Measurements from ENCODE around the gene TIMM22.

DNA sequence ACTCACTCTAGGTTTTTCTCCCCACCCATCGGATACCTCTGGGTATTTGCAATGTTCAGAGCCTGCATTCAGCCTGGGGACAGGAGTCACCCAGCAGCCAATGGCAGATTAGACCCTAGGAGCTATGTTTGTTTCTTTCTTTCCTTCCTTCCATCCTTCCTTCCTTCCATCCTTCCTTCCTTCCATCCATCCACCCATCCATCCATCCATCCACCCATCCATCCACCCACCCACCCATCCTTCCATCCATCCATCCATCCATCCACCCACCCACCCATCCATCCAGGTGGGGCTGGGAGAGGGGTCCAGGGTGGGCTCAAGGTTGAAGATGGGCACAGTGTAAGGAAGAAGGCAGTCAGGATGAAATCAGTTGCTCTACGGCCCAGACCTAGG is 39.9 kb downstream of the TIMM22 start:
- TF ChIP-seq, protein P1, sequence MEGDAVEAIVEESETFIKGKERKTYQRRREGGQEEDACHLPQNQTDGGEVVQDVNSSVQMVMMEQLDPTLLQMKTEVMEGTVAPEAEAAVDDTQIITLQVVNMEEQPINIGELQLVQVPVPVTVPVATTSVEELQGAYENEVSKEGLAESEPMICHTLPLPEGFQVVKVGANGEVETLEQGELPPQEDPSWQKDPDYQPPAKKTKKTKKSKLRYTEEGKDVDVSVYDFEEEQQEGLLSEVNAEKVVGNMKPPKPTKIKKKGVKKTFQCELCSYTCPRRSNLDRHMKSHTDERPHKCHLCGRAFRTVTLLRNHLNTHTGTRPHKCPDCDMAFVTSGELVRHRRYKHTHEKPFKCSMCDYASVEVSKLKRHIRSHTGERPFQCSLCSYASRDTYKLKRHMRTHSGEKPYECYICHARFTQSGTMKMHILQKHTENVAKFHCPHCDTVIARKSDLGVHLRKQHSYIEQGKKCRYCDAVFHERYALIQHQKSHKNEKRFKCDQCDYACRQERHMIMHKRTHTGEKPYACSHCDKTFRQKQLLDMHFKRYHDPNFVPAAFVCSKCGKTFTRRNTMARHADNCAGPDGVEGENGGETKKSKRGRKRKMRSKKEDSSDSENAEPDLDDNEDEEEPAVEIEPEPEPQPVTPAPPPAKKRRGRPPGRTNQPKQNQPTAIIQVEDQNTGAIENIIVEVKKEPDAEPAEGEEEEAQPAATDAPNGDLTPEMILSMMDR (IDR thresholded peaks at IDR 0.05) = no peak
- no peak for TF ChIP-seq POLR2A (IDR thresholded peaks at IDR 0.05)
